Hepatocyte (in vitro differentiated cells): ENCODE measurements around the gene MOSMO.

Source experiments
- EZH2phosphoT487 ChIP-seq: fragments of 200-600 bp; sonication (generic); IDR thresholded peaks from one replicate; pipeline ENCODE4 v1.6.1; 2018; ENCODE audit warnings: antibody characterized with exemption, mild to moderate bottlenecking, low read depth, moderate library complexity; ENCODE audit not compliant: unreplicated experiment, severe bottlenecking
- TF ChIP-seq, protein P1 (sequence below): fragments of 200-600 bp; sonication (generic); IDR thresholded peaks from 2 replicates; pipeline ENCODE4 v1.5.1; 2016; ENCODE audit warnings: antibody characterized with exemption, mild to moderate bottlenecking; ENCODE audit not compliant: poor library complexity

DNA sequence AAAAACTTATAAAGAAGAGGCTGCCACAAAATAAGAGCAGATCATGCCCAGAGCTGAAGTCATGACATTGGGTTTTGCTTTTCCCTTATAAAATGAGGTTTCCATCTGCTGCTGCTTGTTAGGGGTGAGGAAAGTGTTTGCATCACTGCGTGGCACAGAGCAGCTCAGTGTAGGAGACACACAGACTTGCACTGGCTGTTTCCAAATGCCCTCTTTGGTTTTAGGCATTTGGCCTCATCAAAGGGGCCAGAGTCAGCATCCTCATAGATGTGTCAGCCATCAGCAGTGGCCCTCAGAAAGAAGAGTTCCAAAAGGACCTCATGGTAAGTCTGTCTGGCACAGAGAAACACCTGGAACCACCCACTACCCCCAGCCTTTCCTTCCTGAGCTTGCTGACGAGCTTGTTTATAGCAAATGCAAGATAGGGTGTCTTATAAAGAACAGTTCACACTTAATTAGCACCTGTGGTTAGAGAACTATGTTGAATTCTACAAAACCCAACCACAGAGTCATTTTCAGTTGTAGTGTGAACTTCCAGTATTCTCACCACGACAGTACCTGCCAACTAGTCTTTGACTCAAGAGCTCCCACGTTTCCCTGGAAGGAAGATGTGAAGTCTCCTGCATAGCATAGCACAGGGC is 101.5 kb downstream of the MOSMO start:
- TF ChIP-seq, protein P1, sequence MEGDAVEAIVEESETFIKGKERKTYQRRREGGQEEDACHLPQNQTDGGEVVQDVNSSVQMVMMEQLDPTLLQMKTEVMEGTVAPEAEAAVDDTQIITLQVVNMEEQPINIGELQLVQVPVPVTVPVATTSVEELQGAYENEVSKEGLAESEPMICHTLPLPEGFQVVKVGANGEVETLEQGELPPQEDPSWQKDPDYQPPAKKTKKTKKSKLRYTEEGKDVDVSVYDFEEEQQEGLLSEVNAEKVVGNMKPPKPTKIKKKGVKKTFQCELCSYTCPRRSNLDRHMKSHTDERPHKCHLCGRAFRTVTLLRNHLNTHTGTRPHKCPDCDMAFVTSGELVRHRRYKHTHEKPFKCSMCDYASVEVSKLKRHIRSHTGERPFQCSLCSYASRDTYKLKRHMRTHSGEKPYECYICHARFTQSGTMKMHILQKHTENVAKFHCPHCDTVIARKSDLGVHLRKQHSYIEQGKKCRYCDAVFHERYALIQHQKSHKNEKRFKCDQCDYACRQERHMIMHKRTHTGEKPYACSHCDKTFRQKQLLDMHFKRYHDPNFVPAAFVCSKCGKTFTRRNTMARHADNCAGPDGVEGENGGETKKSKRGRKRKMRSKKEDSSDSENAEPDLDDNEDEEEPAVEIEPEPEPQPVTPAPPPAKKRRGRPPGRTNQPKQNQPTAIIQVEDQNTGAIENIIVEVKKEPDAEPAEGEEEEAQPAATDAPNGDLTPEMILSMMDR = no peak
- no peak for TF ChIP-seq EZH2phosphoT487
